Measurements from ENCODE around the gene STAT1.

STAT1 gene

GRCh38 chr2:191013932-191014652, at the start of gene STAT1:
TSS of gene STAT1 (minus strand) at chr2:191014171. CDS start at chr2:191010003, 4,168 bp downstream.
- DNase-seq, result peak; percentile 65

GRCh38 chr2:191063584-191063983, 49.6 kb upstream of the STAT1 start:
- DNase-seq, result no peak

GRCh38 chr2:191061381-191061980, 47.5 kb upstream of the STAT1 start:
- no peak for DNase-seq

GRCh38 chr2:191059308-191059707, 45.3 kb upstream of the STAT1 start:
- no peak for DNase-seq

GRCh38 chr2:191056228-191056627, 42.3 kb upstream of the STAT1 start:
- DNase-seq, result peak; percentile 32

- DNase-seq, result no peak
Measured at GRCh38 chr2:191053256-191053655, 39.3 kb upstream of the STAT1 start.

GRCh38 chr2:191051825-191052778, 38.1 kb upstream of the STAT1 start:
- DNase-seq, result peak; percentile 87

GRCh38 chr2:191051177-191051576, 37.2 kb upstream of the STAT1 start:
- DNase-seq, result no peak

GRCh38 chr2:191050640-191050987, 36.6 kb upstream of the STAT1 start:
- no peak for DNase-seq

- peak; percentile 18 for DNase-seq
Measured at GRCh38 chr2:191049728-191050639, 36.0 kb upstream of the STAT1 start.

- no peak for DNase-seq
Measured at GRCh38 chr2:191048073-191048472, 34.1 kb upstream of the STAT1 start.

- no peak for DNase-seq
Measured at GRCh38 chr2:191045141-191045540, 31.2 kb upstream of the STAT1 start.

- no peak for DNase-seq
Measured at GRCh38 chr2:191043438-191043837, 29.5 kb upstream of the STAT1 start.

- no peak for DNase-seq
Measured at GRCh38 chr2:191041418-191042161, 27.6 kb upstream of the STAT1 start.

GRCh38 chr2:191039616-191040015, 25.6 kb upstream of the STAT1 start:
- DNase-seq, result no peak

GRCh38 chr2:191038741-191039140, 24.8 kb upstream of the STAT1 start:
- no peak for DNase-seq

GRCh38 chr2:191038241-191038725, 24.3 kb upstream of the STAT1 start:
- DNase-seq, result no peak

GRCh38 chr2:191037351-191037750, 23.4 kb upstream of the STAT1 start:
- DNase-seq, result no peak

- no peak for DNase-seq
Measured at GRCh38 chr2:191036363-191036762, 22.4 kb upstream of the STAT1 start.

- DNase-seq, result no peak
Measured at GRCh38 chr2:191032588-191033429, 18.8 kb upstream of the STAT1 start.

- no peak for DNase-seq
Measured at GRCh38 chr2:191031256-191031655, 17.3 kb upstream of the STAT1 start.

Data from GF-D8 (cell line).